GM18507 (cell line): ENCODE results near the gene PHLPP1.

ENCODE experiments used
- DNase-seq: peaks from one replicate; pipeline ENCODE4 v3.0.0; 2011; ENCODE audit warnings: low read depth; ENCODE audit not compliant: insufficient read length; ENCODE audit errors: extremely low spot score
- FAIRE-seq: peaks from 2 replicates; lab custom pipeline; 2011; peaks lifted over from hg19 to GRCh38; lab: Jason Lieb, UNC

Gene PHLPP1

GRCh38 chr18:62767836-62768557 is 52.7 kb downstream of the PHLPP1 start:
- no peak for FAIRE-seq

DNA sequence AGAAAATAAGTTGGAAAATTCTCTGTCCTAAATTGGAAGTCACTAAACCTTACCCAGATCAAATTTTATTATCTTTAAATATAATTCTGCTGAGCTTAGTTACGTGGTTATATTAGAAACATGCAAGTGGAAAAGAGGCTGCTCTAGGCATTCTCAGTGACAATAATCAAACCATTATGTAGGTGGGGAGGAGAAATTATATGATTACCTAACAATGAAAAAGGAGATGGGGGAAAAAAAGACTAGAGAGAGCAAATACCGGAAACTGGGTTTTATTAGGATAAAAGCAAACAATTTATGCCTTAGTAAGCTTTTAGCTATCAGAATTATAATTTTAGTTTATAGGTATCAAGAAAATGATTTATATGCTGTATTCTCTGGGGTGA is 53.2 kb downstream of the PHLPP1 start:
- FAIRE-seq (no peak), DNase-seq (no peak)

More at GRCh38 chr18:62767836-62768557, 52.7 kb downstream of the PHLPP1 start:
- no peak for DNase-seq

DNA sequence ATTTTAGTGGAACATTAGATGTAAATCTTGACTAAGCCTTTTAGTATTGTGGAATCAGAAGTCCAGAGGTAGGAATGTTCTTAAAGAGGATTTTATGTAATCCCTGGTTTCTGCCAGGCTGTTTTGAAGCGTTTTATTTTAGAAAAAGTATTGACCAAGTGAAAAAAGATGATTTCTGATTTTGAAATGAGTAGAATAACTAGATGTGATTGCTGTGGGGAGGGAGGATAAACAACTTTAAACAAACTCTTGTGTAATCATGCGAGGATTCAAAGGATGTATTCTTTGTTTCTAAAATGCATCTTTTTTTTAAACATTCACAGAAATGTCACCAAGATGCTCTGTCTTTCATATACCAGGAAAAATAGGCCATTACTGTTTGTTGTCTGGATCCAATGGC is 53.9 kb downstream of the PHLPP1 start:
- DNase-seq (no peak), FAIRE-seq (no peak)

- no peak for FAIRE-seq
- no peak for DNase-seq
These were observed 56.3 kb downstream of the PHLPP1 start for GRCh38 chr18:62771494-62772270.

- DNase-seq (no peak), FAIRE-seq (no peak)
These were observed 57.7 kb downstream of the PHLPP1 start for GRCh38 chr18:62772860-62773584.

DNA sequence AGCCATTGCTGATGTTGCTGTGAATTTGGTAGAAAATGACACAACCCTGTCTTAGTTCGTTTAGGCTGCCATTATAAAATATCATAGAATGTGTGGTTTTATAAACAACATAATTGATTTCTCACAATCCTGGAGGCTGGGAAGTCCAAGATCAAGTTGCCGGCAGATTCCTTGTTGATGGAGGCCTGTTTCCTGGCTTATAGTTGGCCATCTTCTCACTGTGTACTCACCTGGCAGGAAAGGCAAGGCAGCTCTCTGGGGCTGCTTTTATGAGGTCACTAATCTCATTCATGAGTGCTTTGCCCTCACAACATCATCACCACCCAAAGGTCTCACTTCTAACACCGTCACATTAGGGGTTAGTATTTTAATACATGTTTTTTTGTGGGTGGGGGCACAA is 58.4 kb downstream of the PHLPP1 start:
- FAIRE-seq: no peak

DNA sequence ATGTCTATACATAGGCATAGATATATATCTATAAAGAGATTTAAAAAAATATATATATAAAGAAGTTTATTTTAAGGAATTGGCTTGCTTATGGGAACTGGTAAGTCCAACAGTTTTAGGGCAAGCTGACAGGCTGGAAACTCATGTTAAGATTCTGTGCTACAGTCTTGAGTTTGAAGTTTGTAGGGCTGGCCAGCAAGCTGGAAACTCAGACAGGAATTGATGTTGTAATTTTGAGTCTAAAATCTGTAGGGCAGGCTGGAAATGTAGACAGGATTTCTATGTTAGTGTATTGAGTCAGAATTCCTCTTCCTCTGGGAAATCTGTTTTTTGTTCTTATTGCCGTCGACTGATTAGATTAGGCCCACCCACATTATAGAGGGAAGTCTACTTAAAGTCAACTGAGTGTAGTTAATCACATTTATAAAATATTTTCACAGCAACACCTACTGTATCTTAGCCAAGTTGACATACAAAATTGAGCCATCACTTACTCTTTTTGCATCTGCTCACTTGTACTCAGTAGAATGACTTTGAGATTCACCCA is 60.8 kb downstream of the PHLPP1 start:
- DNase-seq (no peak), FAIRE-seq (no peak)

More for the DNA sequence above, 58.4 kb downstream of the PHLPP1 start:
- DNase-seq: no peak

DNA sequence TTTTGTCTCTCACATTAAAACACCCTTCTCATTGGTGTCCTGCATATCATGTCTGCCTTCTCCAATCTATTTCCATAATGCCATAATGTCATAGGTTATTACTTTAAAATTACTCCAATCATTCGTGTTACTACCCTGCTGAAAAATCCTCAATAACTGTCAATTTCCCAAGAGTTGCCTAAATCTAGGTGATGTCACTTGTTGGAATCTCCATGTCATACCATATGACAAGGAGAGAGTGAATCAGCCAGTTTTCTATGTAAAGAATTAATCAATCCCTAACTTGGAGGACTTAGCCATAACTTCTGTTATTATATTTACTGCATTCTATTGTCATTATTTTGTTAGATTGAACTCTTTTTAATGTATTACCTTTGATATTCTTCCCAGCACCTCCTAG is 62.5 kb downstream of the PHLPP1 start:
- no peak for DNase-seq
- no peak for FAIRE-seq

DNA sequence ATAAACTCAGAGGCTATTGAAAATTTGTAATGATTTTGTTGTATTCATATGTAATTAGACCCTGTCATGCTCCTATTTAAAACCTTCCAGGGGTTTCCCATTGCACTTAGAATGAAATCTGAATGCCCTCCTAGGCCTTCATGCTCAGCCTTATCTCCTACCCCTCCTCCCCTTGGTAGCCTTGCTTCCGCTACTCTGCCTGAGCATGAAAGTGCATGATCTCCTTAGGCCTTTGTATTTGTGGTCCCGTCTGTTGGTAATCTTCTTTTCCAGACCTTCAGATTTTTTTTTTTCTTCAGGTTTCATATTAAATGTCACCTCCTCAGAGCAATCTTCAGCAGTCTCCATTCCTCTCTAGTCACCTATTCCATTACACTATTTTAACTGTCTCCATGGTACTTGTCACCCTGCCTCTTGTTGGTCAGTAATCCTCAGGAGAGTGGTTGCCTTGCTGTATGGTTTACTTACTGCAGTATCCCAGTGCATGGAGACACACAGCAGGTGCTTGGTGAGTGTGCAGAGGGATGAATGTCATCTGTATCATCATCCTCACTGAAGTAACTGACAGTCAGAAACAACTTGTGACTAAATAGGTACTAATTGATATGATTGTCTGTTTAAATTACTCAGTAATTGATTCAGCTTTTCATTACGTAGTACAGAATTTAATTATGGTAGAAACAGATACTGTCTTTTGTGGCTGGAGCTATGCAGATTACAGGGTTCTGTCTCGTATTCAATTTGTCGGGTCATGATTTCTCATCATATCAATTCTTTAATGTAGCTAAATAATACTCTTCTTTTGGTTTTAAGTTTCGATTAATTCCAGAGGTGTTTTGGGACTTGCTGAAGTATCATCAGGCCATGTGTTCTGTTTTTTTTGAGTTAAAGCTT is 63.9 kb downstream of the PHLPP1 start:
- FAIRE-seq: peak; percentile 36

GRCh38 chr18:62781262-62781661 is 65.9 kb downstream of the PHLPP1 start:
- DNase-seq: no peak
- no peak for FAIRE-seq

More for the DNA sequence above, 63.9 kb downstream of the PHLPP1 start:
- no peak for DNase-seq

GRCh38 chr18:62781893-62782292 is 66.6 kb downstream of the PHLPP1 start:
- no peak for DNase-seq

DNA sequence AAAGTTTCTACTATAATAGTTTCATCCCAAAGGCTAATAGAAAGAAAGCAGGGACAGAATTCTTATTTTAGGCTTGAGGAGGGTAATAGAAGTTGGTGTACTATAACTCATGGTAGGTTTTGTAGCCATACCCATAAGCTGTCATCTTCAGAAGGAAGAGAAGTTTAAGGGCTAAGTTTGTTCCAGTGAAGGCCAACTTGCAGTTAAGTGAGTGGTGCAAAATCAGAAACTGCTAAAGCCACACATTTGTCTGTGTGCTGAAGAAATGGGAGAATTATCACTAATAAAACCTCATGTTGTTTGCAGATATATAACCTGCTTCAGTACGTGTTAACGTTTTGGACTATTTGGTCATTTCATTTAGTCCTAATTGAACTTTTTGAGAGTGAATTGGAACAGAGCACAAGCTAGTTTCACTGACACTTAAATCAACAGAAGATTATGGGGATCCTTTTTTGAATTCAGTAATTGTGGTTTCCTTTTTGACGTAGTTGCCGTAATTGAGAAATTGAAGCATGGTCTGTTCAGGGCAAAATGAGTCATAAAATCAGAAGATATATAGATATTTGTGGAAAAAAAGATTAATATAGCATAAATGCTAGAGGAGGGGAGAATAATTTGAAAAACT is 69.1 kb downstream of the PHLPP1 start:
- FAIRE-seq (peak; percentile 24), DNase-seq (no peak)

More at GRCh38 chr18:62781893-62782292, 66.6 kb downstream of the PHLPP1 start:
- no peak for FAIRE-seq

GRCh38 chr18:62784966-62785413 is 69.6 kb downstream of the PHLPP1 start:
- DNase-seq (no peak), FAIRE-seq (peak; percentile 31)

GRCh38 chr18:62786689-62787088 is 71.3 kb downstream of the PHLPP1 start:
- FAIRE-seq (no peak), DNase-seq (no peak)

- no peak for DNase-seq
- FAIRE-seq: no peak
These were observed 72.8 kb downstream of the PHLPP1 start for GRCh38 chr18:62788111-62788510.

DNA sequence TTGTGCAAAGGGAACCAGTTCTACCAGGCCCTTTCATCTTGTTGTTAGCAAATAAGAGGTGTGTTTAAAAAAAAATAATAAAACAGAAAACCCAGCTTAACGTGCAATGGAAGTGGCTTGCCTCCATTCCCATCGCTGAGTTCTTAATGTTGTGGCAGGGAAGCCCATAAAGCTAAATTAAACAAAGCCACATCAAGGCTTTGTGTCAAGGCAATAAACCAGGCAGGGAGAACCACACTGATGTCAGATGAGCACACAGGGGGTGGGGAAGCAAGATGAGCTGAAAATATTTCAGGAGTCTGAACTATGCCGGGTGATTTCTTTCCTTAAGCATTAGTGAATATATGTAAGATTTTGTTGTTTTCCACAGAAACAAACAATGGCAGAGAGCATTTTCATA is 73.5 kb downstream of the PHLPP1 start:
- FAIRE-seq (no peak), DNase-seq (no peak)

DNA sequence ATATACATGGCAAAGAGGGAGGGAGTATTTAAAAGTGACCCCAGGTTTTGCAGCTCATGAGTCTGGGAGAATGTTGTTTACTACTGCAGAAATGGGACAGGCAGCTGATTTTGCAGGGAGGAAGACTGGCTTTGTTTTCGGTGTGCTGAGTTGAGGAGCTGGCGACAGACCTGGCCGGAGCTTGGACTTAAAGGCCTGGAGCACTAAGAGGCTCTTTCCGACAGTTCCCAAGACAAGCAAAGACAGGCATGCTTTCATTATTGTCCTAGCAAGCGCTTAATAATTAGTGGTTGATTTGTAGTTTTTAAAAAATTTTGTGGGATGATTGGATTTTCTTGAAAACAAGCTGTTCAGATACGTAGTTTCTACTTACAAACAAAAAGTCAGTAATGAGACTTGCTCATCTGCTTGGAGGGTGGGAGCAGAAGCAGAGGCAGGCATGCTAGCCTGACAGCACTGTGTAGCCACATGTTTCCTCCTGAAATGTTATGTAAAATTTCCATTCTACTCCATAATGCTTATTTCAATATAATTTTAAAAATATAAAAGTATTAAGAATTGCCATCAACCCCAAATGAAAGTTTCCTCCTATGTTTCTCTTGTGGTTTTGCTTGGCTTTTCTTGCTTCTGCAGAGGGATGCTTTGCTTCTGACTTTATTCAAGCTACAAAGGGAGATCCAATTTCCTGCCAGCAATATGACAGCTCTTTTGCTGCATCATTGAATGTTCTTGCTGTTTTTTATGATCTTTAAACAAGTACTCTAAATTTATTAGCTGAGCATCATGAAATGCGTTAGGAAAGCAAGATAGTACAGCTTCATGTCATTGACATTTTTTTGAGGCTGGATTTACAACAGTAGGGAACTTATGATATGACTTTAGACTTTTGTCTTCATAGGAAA is 75.8 kb downstream of the PHLPP1 start:
- DNase-seq (no peak), FAIRE-seq (no peak)

- no peak for DNase-seq
- FAIRE-seq: no peak
These were observed 76.7 kb downstream of the PHLPP1 start for GRCh38 chr18:62792016-62792415.
